HepG2 (cell line): Measurements from ENCODE around the gene SHQ1. TPM values are rescaled to one million over a fixed set of nuclear protein-coding genes. Genes with fewer than 3 reads are reported as not detected.

Experiments used
- AHR ChIP-seq: IDR thresholded peaks from 2 replicates; pipeline ENCODE4 v1.6.1; 2018; ENCODE audit warnings: missing genetic modification reagents, missing compliant biosample characterization
- AKNA ChIP-seq: sonication (generic); formaldehyde crosslinking; IDR thresholded peaks from 2 replicates; pipeline ENCODE4 v1.4.0; 2020; ENCODE audit warnings: missing genetic modification reagents, borderline replicate concordance
- CCAR2 ChIP-seq: fragments of 200-400 bp; formaldehyde crosslinking; optimal IDR thresholded peaks from 2 replicates; pipeline ENCODE3; 2018; ENCODE audit warnings: low read depth, mild to moderate bottlenecking, low read length, moderate library complexity
- EZH2 ChIP-seq: conservative IDR thresholded peaks from 2 replicates; pipeline ENCODE4 v1.6.1; 2012; ENCODE audit warnings: mild to moderate bottlenecking, low read depth, low read length, moderate library complexity
- LRRFIP1 ChIP-seq: sonication (generic); formaldehyde crosslinking; conservative IDR thresholded peaks from 2 replicates; pipeline ENCODE4 v1.4.0; 2020; ENCODE audit warnings: missing genetic modification reagents
- MAFK ChIP-seq, 2 experiments: IDR thresholded peaks in 1 of 2; conservative IDR thresholded peaks in 1 of 2; 2 replicates each; pipeline ENCODE4 v1.6.1; 2011; ENCODE audit warnings: improper control_type of control experiment in 2 of 2, low read length in 2 of 2
- MTA1 ChIP-seq: sonication (generic); formaldehyde crosslinking; IDR thresholded peaks from 2 replicates; pipeline ENCODE4 v1.4.0; 2020; ENCODE audit warnings: missing genetic modification reagents, mild to moderate bottlenecking, borderline replicate concordance
- MYPOP ChIP-seq: sonication (generic); formaldehyde crosslinking; IDR thresholded peaks from 2 replicates; pipeline ENCODE4 v1.8.1; 2023; ENCODE audit warnings: mild to moderate bottlenecking, moderate library complexity, missing genetic modification reagents
- NFRKB ChIP-seq: fragments of 450-650 bp; IDR thresholded peaks from 2 replicates; pipeline ENCODE4 v1.6.1; 2017
- SALL1 ChIP-seq: sonication (generic); formaldehyde crosslinking; IDR thresholded peaks from 2 replicates; pipeline ENCODE4 v1.8.0; 2022; ENCODE audit warnings: mild to moderate bottlenecking, missing genetic modification reagents
- TCF7 ChIP-seq: sonication (generic); IDR thresholded peaks from 2 replicates; pipeline ENCODE4 v1.6.1; 2016; ENCODE audit warnings: antibody characterized with exemption, low read depth
- TFE3 ChIP-seq: IDR thresholded peaks from 2 replicates; pipeline ENCODE4 v1.6.1; 2016
- ZBTB1 ChIP-seq: sonication (generic); formaldehyde crosslinking; IDR thresholded peaks from 2 replicates; pipeline ENCODE4 v1.4.0; 2020; ENCODE audit warnings: missing genetic modification reagents, borderline replicate concordance
- ZBTB21 ChIP-seq: sonication (generic); formaldehyde crosslinking; IDR thresholded peaks from 2 replicates; pipeline ENCODE4 v1.4.0; 2020; ENCODE audit warnings: missing genetic modification reagents
- ZNF232 ChIP-seq: sonication (generic); formaldehyde crosslinking; IDR thresholded peaks from 2 replicates; pipeline ENCODE4 v1.4.0; 2020; ENCODE audit warnings: missing genetic modification reagents, borderline replicate concordance
- ZUFSP ChIP-seq: sonication (generic); formaldehyde crosslinking; IDR thresholded peaks from 2 replicates; pipeline ENCODE4 v1.9.0; 2021; ENCODE audit warnings: missing genetic modification reagents, mild to moderate bottlenecking, borderline replicate concordance
- polyA plus RNA-seq, 8 experiments: library from polyadenylated mRNA; depleted of rRNA in 3 of 8; stranded (reverse) in 7 of 8; unstranded in 1 of 8; fragments of >200 nt; fragmentation: Illumina TruSeq in 4 of 8; extraction: Trizol in 4 of 8; gene quantifications; 2 replicates each; pipeline versions ENCODE4 v1.2.1 to v1.2.3, GENCODE V29; 2011 to 2016; ENCODE audit warnings: low read depth in 4 of 8, missing spikeins in 1 of 8, mixed read lengths in 1 of 8; ENCODE audit not compliant: insufficient read depth in 1 of 8
- total RNA-seq, 5 experiments: library from RNA; depleted of rRNA; stranded (reverse); fragments of >200 nt; fragmentation: Illumina TruSeq; extraction: Trizol; gene quantifications; 2 replicates each; pipeline ENCODE4 v1.2.3, GENCODE V29; 2016; ENCODE audit warnings: low read depth in 1 of 5

The SHQ1 gene
- total and polyA plus RNA-seq, 2 of the 13 experiments (the other 11 are each of a cell fraction or from before 2014, with no cell fraction given): 5.5 to 20.3 TPM

GRCh38 chr3:72887705-72888545 lies 39.7 kb upstream of the SHQ1 start, which contains the start of gene GXYLT2 (continued):
- no peak for TF ChIP-seq LRRFIP1 (CRISPR knock-in tag)
- TF ChIP-seq MYPOP: peak; percentile 67
- TF ChIP-seq ZUFSP (CRISPR knock-in tag): no peak
- TF ChIP-seq TFE3 (CRISPR knock-in tag): no peak
- no peak for TF ChIP-seq EZH2
- no peak for TF ChIP-seq AKNA (CRISPR knock-in tag)
- TF ChIP-seq MAFK (conservative IDR thresholded peaks at IDR 0.05 in 1 of 2, IDR thresholded peaks at IDR 0.05 in 1 of 2; ENCODE audit: low read length in 2 of 2): no peak
- TF ChIP-seq ZNF232: no peak
- no peak for TF ChIP-seq ZBTB21 (CRISPR knock-in tag)
- no peak for TF ChIP-seq ZBTB1 (CRISPR knock-in tag)
- TF ChIP-seq MTA1 (CRISPR knock-in tag): no peak
- TF ChIP-seq AHR (CRISPR knock-in tag): no peak
- no peak for TF ChIP-seq CCAR2
- TF ChIP-seq NFRKB: no peak
- no peak for TF ChIP-seq TCF7
- TF ChIP-seq SALL1 (CRISPR knock-in tag): 0 out of 2 replicates have a peak, but pooled peaks have one; percentile 29
